Keratinocyte (primary cell): ENCODE data around the gene OTOF. TPM values are rescaled to one million over a fixed set of nuclear protein-coding genes. Genes with fewer than 3 reads are reported as not detected.

ENCODE experiments used
- DNase-seq: peaks from one replicate; pipeline ENCODE4 v3.0.0-alpha.2; 2011; ENCODE audit warnings: low read depth, missing footprints, low spot score
- FAIRE-seq: peaks from 2 replicates; lab custom pipeline; 2011; peaks lifted over from hg19 to GRCh38; lab: Jason Lieb, UNC
- H2AFZ ChIP-seq: 2 replicates; pipeline ENCODE4 v1.6.0; 2012; ENCODE audit warnings: low read length, control low read depth, inconsistent platforms; ENCODE audit not compliant: control insufficient read depth
- H3K27ac ChIP-seq: 2 replicates; pipeline ENCODE4 v1.5.1; 2011; ENCODE audit warnings: low read length; ENCODE audit not compliant: control insufficient read depth, insufficient read depth
- H3K27me3 ChIP-seq: 3 replicates; pipeline ENCODE4 v1.6.0; 2011; ENCODE audit warnings: low read length; ENCODE audit not compliant: control insufficient read depth, insufficient read depth; ENCODE audit errors: extremely low read depth
- H3K36me3 ChIP-seq, 2 experiments: 2 replicates in 1 of 2; 3 replicates in 1 of 2; pipeline ENCODE4 v1.5.1; 2011; ENCODE audit warnings: low read length in 2 of 2, mild to moderate bottlenecking in 1 of 2; ENCODE audit not compliant: control insufficient read depth in 2 of 2, insufficient read depth in 2 of 2; ENCODE audit errors: extremely low read depth in 1 of 2
- H3K4me1 ChIP-seq: 3 replicates; pipeline ENCODE4 v1.5.1; 2011; ENCODE audit warnings: low read length; ENCODE audit not compliant: control insufficient read depth, insufficient read depth; ENCODE audit errors: extremely low read depth
- H3K4me2 ChIP-seq: 3 replicates; pipeline ENCODE4 v1.6.0; 2011; ENCODE audit warnings: low read depth, low read length; ENCODE audit not compliant: control insufficient read depth, insufficient read depth; ENCODE audit errors: extremely low read depth
- H3K4me3 ChIP-seq, 3 experiments: fragments of 200-600 bp in 1 of 3; sonication (generic) in 1 of 3; 2 replicates in 2 of 3; 3 replicates in 1 of 3; pipeline ENCODE4 v1.5.1; 2011 to 2016; ENCODE audit warnings: low read length in 3 of 3, mild to moderate bottlenecking in 3 of 3, control low read depth in 2 of 3, inconsistent platforms in 1 of 3, low read depth in 1 of 3, mixed read lengths in 1 of 3, mixed run types in 1 of 3, moderate library complexity in 1 of 3; ENCODE audit not compliant: control insufficient read depth in 2 of 3, insufficient read depth in 2 of 3; ENCODE audit errors: extremely low read depth in 1 of 3
- H3K79me2 ChIP-seq: 2 replicates; pipeline ENCODE4 v1.6.0; 2012; ENCODE audit warnings: low read length; ENCODE audit not compliant: control insufficient read depth, insufficient read depth
- H3K9ac ChIP-seq: 3 replicates; pipeline ENCODE4 v1.6.0; 2011; ENCODE audit warnings: low read length; ENCODE audit not compliant: control insufficient read depth, insufficient read depth; ENCODE audit errors: extremely low read depth
- H3K9me1 ChIP-seq: 3 replicates; pipeline ENCODE4 v1.6.0; 2011; ENCODE audit warnings: low read length; ENCODE audit not compliant: control insufficient read depth, insufficient read depth; ENCODE audit errors: extremely low read depth
- H3K9me3 ChIP-seq: 2 replicates; pipeline ENCODE4 v1.5.1; 2012; ENCODE audit warnings: low read depth, low read length; ENCODE audit not compliant: control insufficient read depth
- H4K20me1 ChIP-seq: 3 replicates; pipeline ENCODE4 v1.6.0; 2011; ENCODE audit warnings: low read length; ENCODE audit not compliant: control insufficient read depth, insufficient read depth; ENCODE audit errors: extremely low read depth
- CTCF ChIP-seq, 3 experiments: IDR thresholded peaks in 1 of 3; conservative IDR thresholded peaks in 1 of 3; optimal IDR thresholded peaks in 1 of 3; 2 replicates in 2 of 3; 3 replicates in 1 of 3; pipeline versions ENCODE3 to v1.5.1; 2011; ENCODE audit warnings: low read length in 3 of 3, mild to moderate bottlenecking in 3 of 3, moderate library complexity in 2 of 3, control low read depth in 1 of 3, inconsistent platforms in 1 of 3; ENCODE audit not compliant: insufficient read depth in 2 of 3; ENCODE audit errors: extremely low read depth in 1 of 3
- EZH2 ChIP-seq: IDR thresholded peaks from one replicate; pipeline ENCODE4 v1.6.1; 2012; ENCODE audit warnings: inconsistent platforms, mild to moderate bottlenecking, low read length, moderate library complexity
- dilution Hi-C: fragments of 300-500 bp; cut with MboI; formaldehyde crosslinking; loops from one replicate; pipeline ENCODE4 v1.7.0; 2020; ENCODE audit warnings: low sequenced_read_pairs; ENCODE audit not compliant: extremely low pct_ligation_motif_present
- polyA plus RNA-seq, 5 experiments: library from polyadenylated mRNA; depleted of rRNA in 3 of 5; stranded (reverse) in 3 of 5; stranded (forward) in 1 of 5; unstranded in 1 of 5; fragments of >200 nt; gene quantifications; 1 replicate in 1 of 5; 2 replicates in 3 of 5; 3 replicates in 1 of 5; pipeline versions ENCODE4 v1.2.1 to v1.2.3, GENCODE V29; 2011 to 2012; ENCODE audit warnings: missing spikeins in 2 of 5, low read depth in 1 of 5, low replicate concordance in 1 of 5

The OTOF gene
- polyA plus RNA-seq, 1 donor (not counting 4 experiments of a cell fraction or from before 2014, with no cell fraction given) = not detected

- no peak overlapping the region for H3K27ac ChIP-seq
- no peaks in the 10 kb centered on the region for H3K9me1 ChIP-seq
- DNase-seq (no peak), FAIRE-seq (no peak)
- H3K4me2 ChIP-seq = no peak overlapping the region
- H3K9ac ChIP-seq = no peak overlapping the region
- H3K27me3 ChIP-seq = peaks cover 5% of the 10 kb centered on the region
- H2AFZ ChIP-seq = no peak overlapping the region
- no peaks in the 10 kb centered on the region for H3K4me1 ChIP-seq
- no peak overlapping the region for H3K4me3 ChIP-seq
- H4K20me1 ChIP-seq = no peaks in the 10 kb centered on the region
- no peaks in the 10 kb centered on the region for H3K9me3 ChIP-seq
- dilution Hi-C loops = no loop called here
- TF ChIP-seq EZH2 (no peak), CTCF (optimal IDR thresholded peaks at IDR 0.05 in 1 of 3, IDR thresholded peaks at IDR 0.05 in 1 of 3, conservative IDR thresholded peaks at IDR 0.05 in 1 of 3; ENCODE audit: extremely low read depth in 1 of 3, insufficient read depth in 2 of 3, low read length in 3 of 3) (no peak)
- H3K79me2 ChIP-seq = no peaks in the 10 kb centered on the region
- no peaks in the 10 kb centered on the region for H3K36me3 ChIP-seq
Measured at GRCh38 chr2:26410764-26411243, 67.1 kb downstream of the OTOF start.

GRCh38 chr2:26409785-26410184, 68.1 kb downstream of the OTOF start:
- no peak for TF ChIP-seq EZH2
- TF ChIP-seq CTCF (optimal IDR thresholded peaks at IDR 0.05 in 1 of 3, IDR thresholded peaks at IDR 0.05 in 1 of 3, conservative IDR thresholded peaks at IDR 0.05 in 1 of 3; ENCODE audit: extremely low read depth in 1 of 3, insufficient read depth in 2 of 3, low read length in 3 of 3) = no peak

More at GRCh38 chr2:26409785-26410184, 68.1 kb downstream of the OTOF start:
- no peak overlapping the region for H2AFZ ChIP-seq
- H3K4me3 ChIP-seq = no peak overlapping the region
- no peaks in the 10 kb centered on the region for H4K20me1 ChIP-seq
- H3K27ac ChIP-seq = no peak overlapping the region
- no peaks in the 10 kb centered on the region for H3K9me1 ChIP-seq
- DNase-seq (no peak), FAIRE-seq (no peak)
- dilution Hi-C loops = no loop called here
- H3K27me3 ChIP-seq = peaks cover 5% of the 10 kb centered on the region
- no peaks in the 10 kb centered on the region for H3K36me3 ChIP-seq
- no peak overlapping the region for H3K4me2 ChIP-seq
- H3K4me1 ChIP-seq = no peaks in the 10 kb centered on the region
- H3K9ac ChIP-seq = no peak overlapping the region
- no peaks in the 10 kb centered on the region for H3K79me2 ChIP-seq
- H3K9me3 ChIP-seq = no peaks in the 10 kb centered on the region
